Body of pancreas (tissue), 4 donors: ENCODE measurements around the gene KLHL24. TPM values are rescaled to one million over a fixed set of nuclear protein-coding genes. Genes with fewer than 3 reads are reported as not detected.

ENCODE experiments used
- ATAC-seq: fragments of 150-250 bp; one replicate; pipeline ENCODE4 v1.9.1; 2016
- DNase-seq, 4 donors: peaks; one replicate each; pipeline ENCODE4 v3.0.0-alpha.2; 2019
- H3K27ac ChIP-seq, 4 donors: fragments of 200-600 bp; sonication (generic); 1 replicate in 3 of 4; 2 replicates in 1 of 4; pipeline versions ENCODE4 v1.5.1 to v1.6.1; 2016 to 2019; ENCODE audit warnings: mild to moderate bottlenecking in 1 of 4, mixed read lengths in 1 of 4, moderate library complexity in 1 of 4
- H3K27me3 ChIP-seq, 2 donors: fragments of 200-600 bp; sonication (generic); one replicate each; pipeline ENCODE4 v1.6.0; 2016; ENCODE audit warnings: mild to moderate bottlenecking in 1 of 2
- H3K36me3 ChIP-seq, 2 donors: fragments of 200-600 bp; sonication (generic); replicated peaks in 1 of 2; 2 replicates each; pipeline ENCODE4 v1.5.1; 2016; ENCODE audit warnings: low read depth in 2 of 2; ENCODE audit not compliant: insufficient read depth in 1 of 2
- H3K4me1 ChIP-seq: fragments of 200-600 bp; sonication (generic); one replicate; pipeline ENCODE4 v1.6.0; 2016
- H3K4me3 ChIP-seq, 2 donors: fragments of 200-600 bp; sonication (generic); 1 replicate in 1 of 2; 2 replicates in 1 of 2; pipeline ENCODE4 v1.5.1; 2016 to 2019
- H3K9me3 ChIP-seq, 3 donors: fragments of 200-600 bp; sonication (generic); 1 replicate in 2 of 3; 2 replicates in 1 of 3; pipeline ENCODE4 v1.5.1; 2016
- CTCF ChIP-seq, 7 experiments: fragments of 450-650 bp in 4 of 7; fragments of 200-600 bp in 3 of 7; sonication (generic) in 3 of 7; IDR thresholded peaks; one replicate each; pipeline ENCODE4 v1.5.1; 2016 to 2019; ENCODE audit warnings: antibody characterized with exemption in 7 of 7
- POLR2A ChIP-seq, 3 donors: fragments of 450-650 bp; IDR thresholded peaks; one replicate each; pipeline ENCODE4 v1.6.1; 2016; ENCODE audit warnings: antibody characterized with exemption in 3 of 3, mild to moderate bottlenecking in 2 of 3
- WGBS, 2 donors: methylation state at CpG; one replicate each; pipeline ENCODE4 v1.1.5; 2017; 5-methylcytosine and 5-hydroxymethylcytosine counted together
- intact Hi-C: fragments of 100-400 bp; cut with DNase I; formaldehyde crosslinking; loops from one replicate; pipeline ENCODE4 v1.15.1; 2023
- total RNA-seq, 2 donors: library from RNA; depleted of rRNA; stranded (reverse); fragments of >200 nt; gene quantifications; one replicate each; pipeline ENCODE4 v1.1.0, GENCODE V29; 2016

Gene KLHL24
- total RNA-seq, 2 donors from 2014 or later, result 22.7 to 46.2 TPM

GRCh38 chr3:183650554-183650953 is 15.1 kb downstream of the KLHL24 start:
- WGBS, 2 donors, result 96 to 97% methylated on average over 4 of the region's 4 CpGs
- DNase-seq, result no peak
- no peak overlapping the region for H3K27ac ChIP-seq
- no peak for TF ChIP-seq CTCF (IDR thresholded peaks at IDR 0.05)
- no peak for TF ChIP-seq POLR2A (IDR thresholded peaks at IDR 0.05)
- H3K27me3 ChIP-seq, result no peaks in the 10 kb centered on the region
- H3K4me3 ChIP-seq, result no peak overlapping the region
- no peaks in the 10 kb centered on the region for H3K4me1 ChIP-seq
- intact Hi-C loops, result no loop called here
- peaks cover 13 to 18% of the 10 kb centered on the region in 2 donors for H3K36me3 ChIP-seq
- H3K9me3 ChIP-seq, result peaks cover 0 to 16% (median 0%) of the 10 kb centered on the region in 3 donors
- no peak for ATAC-seq

DNA sequence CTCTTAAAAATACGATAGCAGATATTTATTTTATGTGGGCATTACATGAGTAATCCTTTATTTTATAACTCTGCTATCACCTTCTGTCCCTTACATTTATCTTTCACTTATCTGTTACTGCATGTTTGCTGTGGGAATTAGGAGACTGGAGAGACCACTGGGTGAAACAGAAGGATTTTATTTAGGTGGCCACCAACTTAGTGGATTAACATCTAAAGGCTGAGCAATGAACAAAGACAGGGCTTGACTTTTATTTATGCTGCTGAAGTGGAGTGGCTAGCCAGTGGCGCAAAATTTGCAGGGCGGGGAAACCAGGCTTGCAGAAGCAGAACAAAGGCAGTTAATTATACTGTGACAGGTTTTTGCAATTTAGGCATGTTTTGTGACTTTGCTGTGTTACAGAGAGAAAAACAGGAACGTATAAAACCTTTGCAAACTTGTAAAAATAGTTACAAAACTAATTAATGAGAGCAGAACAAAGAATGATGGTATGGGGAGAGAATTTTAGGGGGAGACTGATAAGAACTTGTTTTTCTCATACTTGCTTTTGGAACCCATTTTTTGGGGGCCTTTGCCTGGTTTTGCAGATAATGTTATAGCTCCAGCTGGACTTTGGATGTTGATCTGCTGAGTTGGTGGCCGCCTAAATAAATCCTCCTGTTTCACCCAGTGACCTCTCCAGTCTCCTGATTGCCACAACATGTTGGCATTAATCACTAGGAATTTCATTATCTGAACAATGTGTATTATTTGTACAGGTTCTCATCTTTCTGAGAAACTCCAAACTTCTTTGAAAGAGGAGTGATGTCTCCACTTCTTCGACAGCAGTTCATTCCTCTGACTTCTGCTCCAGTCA is 18.0 kb downstream of the KLHL24 start:
- Histone ChIP-seq H3K9me3 (peaks cover 0 to 16% (median 0%) of the 10 kb centered on the region in 3 donors), H3K4me1 (no peaks in the 10 kb centered on the region), H3K27me3 (no peaks in the 10 kb centered on the region), H3K36me3 (peaks cover 13 to 18% of the 10 kb centered on the region in 2 donors), H3K4me3 (no peak overlapping the region), H3K27ac (no peak overlapping the region)
- ATAC-seq, result no peak
- intact Hi-C loops, result no loop called here
- TF ChIP-seq POLR2A (IDR thresholded peaks at IDR 0.05) (no peak), CTCF (IDR thresholded peaks at IDR 0.05) (no peak)
- 78 to 96% methylated on average over 6 of the region's 6 CpGs for WGBS, 2 donors
- no peak for DNase-seq

DNA sequence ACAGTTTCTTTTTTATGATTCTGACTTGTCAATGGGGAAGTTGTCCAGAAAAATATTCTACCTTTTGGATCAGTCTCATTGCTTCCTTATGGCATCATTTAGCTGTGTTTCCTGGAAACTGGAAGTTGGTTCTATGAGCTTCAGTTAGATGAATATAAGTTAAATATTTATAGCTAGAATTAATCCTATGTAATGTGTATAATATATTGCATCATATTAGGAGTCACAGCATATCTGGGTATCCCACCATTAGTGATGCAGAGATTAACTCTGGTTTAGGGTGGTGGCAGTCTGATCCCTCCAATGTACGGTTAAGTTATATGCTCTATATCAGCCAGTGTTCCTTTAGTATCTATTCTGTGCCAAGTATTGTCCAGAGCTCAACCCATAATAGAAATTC is 19.3 kb downstream of the KLHL24 start:
- ATAC-seq (no peak), DNase-seq (no peak)
- Histone ChIP-seq H3K9me3 (peaks cover 0 to 16% (median 0%) of the 10 kb centered on the region in 3 donors), H3K36me3 (peaks cover 13 to 18% of the 10 kb centered on the region in 2 donors), H3K4me3 (no peak overlapping the region), H3K27me3 (no peaks in the 10 kb centered on the region), H3K4me1 (no peaks in the 10 kb centered on the region), H3K27ac (no peak overlapping the region)
- TF ChIP-seq POLR2A (IDR thresholded peaks at IDR 0.05) (no peak), CTCF (IDR thresholded peaks at IDR 0.05) (no peak)
- intact Hi-C loops, result no loop called here
- 91 to 93% methylated on average over 1 of the region's 1 CpG for WGBS, 2 donors

GRCh38 chr3:183662099-183662498 is 26.7 kb downstream of the KLHL24 start:
- H3K4me3 ChIP-seq, result no peak overlapping the region
- no peaks in the 10 kb centered on the region for H3K27me3 ChIP-seq
- no peak for TF ChIP-seq POLR2A (IDR thresholded peaks at IDR 0.05)
- TF ChIP-seq CTCF (IDR thresholded peaks at IDR 0.05), result no peak
- DNase-seq, result no peak
- H3K4me1 ChIP-seq, result peaks cover 17% of the 10 kb centered on the region
- intact Hi-C loops, result no loop called here
- no peaks in the 10 kb centered on the region for H3K9me3 ChIP-seq
- 12 to 36% methylated on average over 3 of the region's 3 CpGs for WGBS, 2 donors
- ATAC-seq, result no peak
- no peak overlapping the region for H3K27ac ChIP-seq
- peaks cover 10% of the 10 kb centered on the region in 2 donors for H3K36me3 ChIP-seq
